Measurements from ENCODE around the gene PTPRG. TPM values are rescaled to one million over a fixed set of nuclear protein-coding genes. Genes with fewer than 3 reads are reported as not detected.

The PTPRG gene
- total RNA-seq, 2 donors from 2014 or later: 33.9 to 39.2 TPM

DNA sequence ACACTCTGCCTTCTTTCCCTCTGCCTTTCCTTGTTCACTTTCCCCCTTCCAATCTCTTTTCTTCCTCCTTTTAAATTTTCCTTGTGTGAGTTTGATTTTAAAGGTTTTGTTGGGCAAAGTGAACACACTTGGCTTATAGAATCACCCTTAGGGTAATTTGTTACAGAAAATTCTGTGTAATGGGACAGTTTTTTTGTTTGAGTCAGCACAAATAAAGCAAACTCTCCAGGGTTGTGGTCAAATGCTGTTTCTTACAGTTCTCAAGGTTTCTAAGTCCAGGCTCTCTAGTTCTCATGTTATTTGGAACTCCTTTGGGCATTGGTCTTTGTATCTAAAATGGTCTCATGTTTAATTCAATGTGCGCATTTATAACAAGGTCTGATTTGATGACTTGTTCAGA, 307.1 kb downstream of the PTPRG start:
- Histone ChIP-seq H3K27me3 (no peaks in the 10 kb centered on the region), H3K4me1 (peaks cover 0 to 22% of the 10 kb centered on the region in 2 donors), H3K36me3 (no peaks in the 10 kb centered on the region), H3K4me3 (no peak overlapping the region), H3K27ac (no peak overlapping the region), H3K9me3 (no peaks in the 10 kb centered on the region)
- TF ChIP-seq, protein P1, sequence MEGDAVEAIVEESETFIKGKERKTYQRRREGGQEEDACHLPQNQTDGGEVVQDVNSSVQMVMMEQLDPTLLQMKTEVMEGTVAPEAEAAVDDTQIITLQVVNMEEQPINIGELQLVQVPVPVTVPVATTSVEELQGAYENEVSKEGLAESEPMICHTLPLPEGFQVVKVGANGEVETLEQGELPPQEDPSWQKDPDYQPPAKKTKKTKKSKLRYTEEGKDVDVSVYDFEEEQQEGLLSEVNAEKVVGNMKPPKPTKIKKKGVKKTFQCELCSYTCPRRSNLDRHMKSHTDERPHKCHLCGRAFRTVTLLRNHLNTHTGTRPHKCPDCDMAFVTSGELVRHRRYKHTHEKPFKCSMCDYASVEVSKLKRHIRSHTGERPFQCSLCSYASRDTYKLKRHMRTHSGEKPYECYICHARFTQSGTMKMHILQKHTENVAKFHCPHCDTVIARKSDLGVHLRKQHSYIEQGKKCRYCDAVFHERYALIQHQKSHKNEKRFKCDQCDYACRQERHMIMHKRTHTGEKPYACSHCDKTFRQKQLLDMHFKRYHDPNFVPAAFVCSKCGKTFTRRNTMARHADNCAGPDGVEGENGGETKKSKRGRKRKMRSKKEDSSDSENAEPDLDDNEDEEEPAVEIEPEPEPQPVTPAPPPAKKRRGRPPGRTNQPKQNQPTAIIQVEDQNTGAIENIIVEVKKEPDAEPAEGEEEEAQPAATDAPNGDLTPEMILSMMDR (IDR thresholded peaks at IDR 0.05): no peak
- no peak for DNase-seq (ENCODE audit: low spot score)

DNA sequence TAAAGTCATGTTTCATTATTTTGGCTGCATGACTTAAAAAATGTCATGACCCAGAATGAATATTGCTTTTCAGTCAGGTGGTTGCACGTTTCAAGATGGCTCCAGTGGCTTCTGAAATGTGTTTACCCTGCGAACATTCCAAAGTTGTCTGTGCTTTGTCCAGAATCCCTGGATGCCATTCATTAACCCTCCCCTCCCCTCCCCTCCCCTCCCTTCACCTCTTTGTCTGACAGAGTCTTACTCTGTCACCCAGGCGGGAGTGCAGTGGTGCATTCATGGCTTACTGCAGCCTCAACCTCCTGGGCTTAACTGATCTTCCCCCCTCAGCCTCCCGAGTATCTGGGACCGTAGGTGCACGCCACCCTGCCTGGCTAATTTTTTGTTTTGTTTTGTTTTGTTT, 308.0 kb downstream of the PTPRG start:
- no peak for DNase-seq (ENCODE audit: low spot score)
- H3K9me3 ChIP-seq: no peaks in the 10 kb centered on the region
- H3K4me3 ChIP-seq: no peak overlapping the region
- peaks cover 0 to 20% of the 10 kb centered on the region in 2 donors for H3K4me1 ChIP-seq
- no peaks in the 10 kb centered on the region for H3K27me3 ChIP-seq
- H3K36me3 ChIP-seq: no peaks in the 10 kb centered on the region
- TF ChIP-seq, protein P1 (IDR thresholded peaks at IDR 0.05): no peak
- H3K27ac ChIP-seq: no peak overlapping the region

DNA sequence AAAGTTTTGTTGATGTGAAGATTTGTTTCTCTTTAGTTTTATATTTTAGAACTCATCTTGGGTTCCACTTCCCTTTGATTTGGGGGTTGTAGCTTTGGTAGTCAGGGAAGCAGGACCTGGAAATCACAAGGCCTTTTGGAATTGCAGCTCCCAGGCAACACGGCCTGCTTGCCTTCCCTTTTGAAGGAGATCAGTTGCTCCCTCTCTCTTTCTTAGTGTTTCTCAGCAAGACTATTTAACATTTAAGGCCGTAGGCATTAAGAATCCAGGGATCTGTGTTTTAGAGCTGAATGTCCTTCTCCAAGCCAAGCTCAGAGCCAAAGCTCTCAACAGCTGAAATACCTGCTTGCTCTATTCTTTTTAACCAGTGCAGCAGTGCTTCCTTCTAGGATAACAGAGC, 310.3 kb downstream of the PTPRG start:
- Histone ChIP-seq H3K4me3 (no peak overlapping the region), H3K27me3 (no peaks in the 10 kb centered on the region), H3K9me3 (no peaks in the 10 kb centered on the region), H3K36me3 (no peaks in the 10 kb centered on the region), H3K4me1 (peaks cover 0 to 30% of the 10 kb centered on the region in 2 donors), H3K27ac (no peak overlapping the region)
- TF ChIP-seq, protein P1 (IDR thresholded peaks at IDR 0.05): no peak
- DNase-seq (ENCODE audit: low spot score): no peak

DNA sequence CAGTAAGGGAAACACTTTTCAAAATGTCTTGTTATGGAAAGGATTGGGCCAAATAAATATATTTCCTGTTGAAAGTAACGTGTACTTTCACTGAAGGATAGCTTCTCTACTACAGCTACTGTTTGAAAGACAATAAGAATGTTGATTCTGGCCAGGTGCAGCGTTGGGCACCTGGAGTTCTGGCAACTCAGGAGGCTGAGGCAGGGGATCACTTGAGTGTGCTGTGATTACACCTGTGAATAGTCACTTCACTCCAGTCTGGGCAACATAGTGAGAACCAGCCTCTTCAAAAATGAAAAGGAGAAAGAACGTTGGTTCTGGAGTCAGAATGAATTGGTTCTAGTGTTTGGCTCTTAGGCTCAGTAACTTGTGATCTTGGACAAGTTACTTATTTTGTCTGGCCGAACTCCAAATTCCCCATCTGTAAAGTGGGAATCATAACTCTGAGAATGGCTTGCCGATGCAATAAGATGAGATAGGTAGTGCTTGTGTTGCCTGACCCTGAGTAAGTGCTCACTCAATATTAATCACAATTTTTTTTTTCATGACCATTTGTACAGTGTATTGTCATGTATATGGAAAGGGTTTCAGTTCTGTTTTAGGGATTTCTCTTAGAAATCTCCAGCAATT, 310.8 kb downstream of the PTPRG start:
- Histone ChIP-seq H3K4me1 (peaks cover 0 to 33% of the 10 kb centered on the region in 2 donors), H3K27ac (no peak overlapping the region), H3K9me3 (no peaks in the 10 kb centered on the region), H3K27me3 (no peaks in the 10 kb centered on the region), H3K4me3 (no peak overlapping the region), H3K36me3 (no peaks in the 10 kb centered on the region)
- DNase-seq (ENCODE audit: low spot score): no peak
- TF ChIP-seq, protein P1 (IDR thresholded peaks at IDR 0.05): no peak

DNA sequence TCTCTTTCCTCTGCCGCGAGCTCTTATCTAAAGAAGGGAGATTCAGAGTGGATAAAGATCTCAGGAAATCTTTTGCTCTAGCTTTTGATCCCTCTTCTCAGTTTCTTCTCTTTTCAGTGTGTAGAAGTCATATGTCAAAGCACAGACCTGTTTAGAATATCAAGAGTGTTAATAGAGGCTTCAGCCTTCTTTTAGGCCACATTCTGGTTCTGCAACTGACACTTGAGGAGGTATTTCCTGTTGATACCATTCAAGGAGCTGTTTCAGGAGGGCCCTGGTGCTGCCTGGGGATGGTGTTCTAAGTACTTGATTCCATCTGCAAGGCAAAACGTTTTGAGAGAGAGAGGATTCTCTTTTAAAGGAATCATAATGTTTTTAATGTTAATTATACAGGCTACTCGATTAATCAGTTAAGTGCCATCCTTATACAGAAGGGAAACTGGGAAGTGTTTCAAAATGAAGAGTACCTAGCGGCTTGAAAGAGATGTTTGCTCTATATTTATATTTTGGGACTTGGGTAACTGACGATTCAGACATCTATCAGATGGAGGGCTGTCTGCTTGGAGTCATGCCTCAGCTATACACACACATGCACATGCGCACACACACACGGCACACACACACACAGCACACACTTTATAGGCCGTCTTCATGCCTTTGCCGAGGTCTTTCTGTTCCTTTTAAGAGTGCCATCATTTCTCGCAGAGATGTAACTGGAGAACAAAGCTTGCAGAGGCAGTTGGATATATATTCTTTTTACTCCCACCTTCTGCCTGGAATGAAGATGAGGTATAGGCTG, 313.9 kb downstream of the PTPRG start:
- peaks cover 0 to 46% of the 10 kb centered on the region in 2 donors for H3K4me1 ChIP-seq
- no peaks in the 10 kb centered on the region for H3K27me3 ChIP-seq
- no peaks in the 10 kb centered on the region for H3K9me3 ChIP-seq
- TF ChIP-seq, protein P1 (IDR thresholded peaks at IDR 0.05): no peak
- DNase-seq (ENCODE audit: low spot score): no peak
- no peaks in the 10 kb centered on the region for H3K36me3 ChIP-seq
- peak overlapping the region in 1 of 2 donors; percentile 23 for H3K27ac ChIP-seq
- no peak overlapping the region for H3K4me3 ChIP-seq
